ENCODE results near the gene DLG3. TPM values are rescaled to one million over a fixed set of nuclear protein-coding genes. Genes with fewer than 3 reads are reported as not detected.

DLG3 gene
- total and polyA plus RNA-seq, 12 donors: 5.7 to 13.1 (median 10.4) TPM

DNA sequence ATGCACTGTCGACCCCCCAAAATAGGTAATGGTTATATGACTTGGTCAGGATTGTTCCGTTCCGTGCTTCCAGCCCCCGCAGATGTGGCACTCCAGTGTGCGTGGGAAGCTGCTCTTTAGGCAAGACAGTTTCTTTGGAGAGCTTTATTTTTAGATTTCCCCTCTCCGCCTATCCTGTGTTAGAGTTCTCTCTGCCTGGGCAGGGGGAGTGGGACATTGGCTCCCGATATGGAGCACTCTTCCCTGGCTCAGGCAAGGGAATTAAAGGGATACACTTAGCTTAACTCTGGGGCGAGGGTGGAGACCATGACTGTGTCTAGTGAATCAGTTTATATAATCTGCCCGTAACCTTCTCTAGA is 36.0 kb downstream of the DLG3 start:
- H3K4me3 ChIP-seq: peak overlapping the region in 7 of 10 donors; percentile 10 to 33 (median 30)
- peaks cover 2 to 52% (median 27%) of the 10 kb centered on the region in 9 donors for H3K4me1 ChIP-seq
- WGBS, 2 donors: 16 to 27% methylated on average over 9 of the region's 9 CpGs
- peak; percentile 26 to 41 for DNase-seq
- peaks cover 0 to 49% (median 0%) of the 10 kb centered on the region in 7 donors for H3K27me3 ChIP-seq
- intact Hi-C loops (cut with DNase I): loop anchor here in 2 of 10 donors (2.0 kb wide), 1 partner anchor 26 kb away; no protein-coding TSS in a partner anchor
- peak; percentile 86 to 93 (median 88) for ATAC-seq
- H3K9me3 ChIP-seq: no peaks in the 10 kb centered on the region
- H3K36me3 ChIP-seq: no peaks in the 10 kb centered on the region
- H3K27ac ChIP-seq: peak overlapping the region; percentile 54 to 83 (median 78)
- TF ChIP-seq, protein P1, sequence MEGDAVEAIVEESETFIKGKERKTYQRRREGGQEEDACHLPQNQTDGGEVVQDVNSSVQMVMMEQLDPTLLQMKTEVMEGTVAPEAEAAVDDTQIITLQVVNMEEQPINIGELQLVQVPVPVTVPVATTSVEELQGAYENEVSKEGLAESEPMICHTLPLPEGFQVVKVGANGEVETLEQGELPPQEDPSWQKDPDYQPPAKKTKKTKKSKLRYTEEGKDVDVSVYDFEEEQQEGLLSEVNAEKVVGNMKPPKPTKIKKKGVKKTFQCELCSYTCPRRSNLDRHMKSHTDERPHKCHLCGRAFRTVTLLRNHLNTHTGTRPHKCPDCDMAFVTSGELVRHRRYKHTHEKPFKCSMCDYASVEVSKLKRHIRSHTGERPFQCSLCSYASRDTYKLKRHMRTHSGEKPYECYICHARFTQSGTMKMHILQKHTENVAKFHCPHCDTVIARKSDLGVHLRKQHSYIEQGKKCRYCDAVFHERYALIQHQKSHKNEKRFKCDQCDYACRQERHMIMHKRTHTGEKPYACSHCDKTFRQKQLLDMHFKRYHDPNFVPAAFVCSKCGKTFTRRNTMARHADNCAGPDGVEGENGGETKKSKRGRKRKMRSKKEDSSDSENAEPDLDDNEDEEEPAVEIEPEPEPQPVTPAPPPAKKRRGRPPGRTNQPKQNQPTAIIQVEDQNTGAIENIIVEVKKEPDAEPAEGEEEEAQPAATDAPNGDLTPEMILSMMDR (IDR thresholded peaks at IDR 0.05): no peak

DNA sequence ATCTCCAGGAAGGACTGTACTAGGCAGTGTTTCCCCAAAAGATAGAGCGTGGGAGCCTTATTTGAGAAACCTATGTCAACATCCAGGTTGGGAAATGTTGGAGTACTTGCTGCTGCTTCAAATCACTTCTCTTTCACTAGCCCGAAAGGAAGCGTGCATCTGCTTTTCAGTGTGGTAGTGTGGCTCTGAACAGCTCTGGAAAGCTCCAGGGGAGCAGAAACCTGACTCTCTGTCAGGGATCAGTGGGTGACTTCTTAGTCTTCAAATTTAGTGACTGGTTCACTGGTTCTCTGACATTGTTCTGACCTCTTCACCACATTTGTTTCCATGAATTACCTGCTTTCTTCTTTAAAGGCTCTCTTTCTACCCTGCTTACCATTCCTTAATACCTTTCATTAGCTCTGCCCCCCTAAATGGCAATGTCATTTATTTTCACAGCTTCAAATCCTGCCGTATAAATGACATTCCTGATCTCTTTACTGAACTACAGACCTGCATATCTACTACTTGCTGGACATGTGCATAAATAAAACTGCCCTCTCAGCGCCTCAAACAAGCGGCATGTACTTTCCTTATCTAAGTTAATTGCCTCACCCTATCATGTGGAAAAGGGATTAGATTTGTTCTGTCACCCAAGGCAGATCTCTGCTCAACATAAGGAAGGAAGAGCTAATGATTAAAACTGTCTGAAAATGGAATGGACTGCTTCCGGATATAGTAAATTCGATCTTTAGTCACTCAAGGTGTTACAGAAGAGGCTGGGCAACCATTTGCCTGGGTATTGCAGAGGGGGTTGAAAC is 37.0 kb downstream of the DLG3 start:
- H3K27me3 ChIP-seq: peaks cover 0 to 46% (median 0%) of the 10 kb centered on the region in 7 donors
- peak overlapping the region; percentile 54 to 83 (median 78) for H3K27ac ChIP-seq
- H3K9me3 ChIP-seq: no peaks in the 10 kb centered on the region
- no peak for DNase-seq
- H3K4me3 ChIP-seq: no peak overlapping the region
- peaks cover 0 to 2% (median 0%) of the 10 kb centered on the region in 9 donors for H3K36me3 ChIP-seq
- TF ChIP-seq, protein P1 (IDR thresholded peaks at IDR 0.05): no peak
- intact Hi-C loops (cut with DNase I): loop anchor here in 2 of 10 donors (2.0 kb wide), 1 partner anchor 27 kb away; no protein-coding TSS in a partner anchor
- WGBS, 2 donors: 36 to 51% methylated on average over 8 of the region's 8 CpGs
- peak in 3 of 8 donors; percentile 32 to 38 (median 33) for ATAC-seq
- H3K4me1 ChIP-seq: peaks cover 2 to 52% (median 27%) of the 10 kb centered on the region in 9 donors

DNA sequence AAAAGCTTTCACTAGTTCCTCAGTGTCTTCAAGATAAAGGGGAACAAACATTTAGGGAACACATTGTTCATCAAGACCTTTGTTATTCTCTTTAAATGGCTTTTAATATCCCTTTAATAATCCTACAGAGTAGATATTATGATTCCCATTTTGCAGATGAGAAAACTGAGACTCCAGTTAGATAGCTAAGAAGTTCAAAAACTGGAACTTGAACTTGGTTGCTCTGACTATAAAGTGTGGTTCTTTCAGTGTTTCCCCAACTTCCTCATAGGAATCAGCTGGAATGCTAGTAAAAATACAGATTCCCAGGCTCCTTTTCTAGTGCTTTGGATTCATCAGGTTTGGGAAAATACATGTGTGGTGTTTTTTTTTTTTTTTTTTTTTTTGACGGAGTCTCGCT is 37.7 kb downstream of the DLG3 start:
- DNase-seq (no peak), ATAC-seq (no peak)
- Histone ChIP-seq H3K36me3 (peaks cover 0 to 7% (median 0%) of the 10 kb centered on the region in 9 donors), H3K27me3 (peaks cover 0 to 44% (median 0%) of the 10 kb centered on the region in 7 donors), H3K4me3 (no peak overlapping the region), H3K4me1 (peaks cover 2 to 49% (median 24%) of the 10 kb centered on the region in 9 donors), H3K9me3 (no peaks in the 10 kb centered on the region), H3K27ac (peak overlapping the region in 5 of 10 donors; percentile 57 to 83 (median 78))
- 90% methylated on average over 2 of the region's 2 CpGs; no CpG with 5 or more reads in 1 of the 2 donors for WGBS, 2 donors
- TF ChIP-seq, protein P1 (IDR thresholded peaks at IDR 0.05): no peak
- intact Hi-C loops (cut with DNase I): no loop called here

DNA sequence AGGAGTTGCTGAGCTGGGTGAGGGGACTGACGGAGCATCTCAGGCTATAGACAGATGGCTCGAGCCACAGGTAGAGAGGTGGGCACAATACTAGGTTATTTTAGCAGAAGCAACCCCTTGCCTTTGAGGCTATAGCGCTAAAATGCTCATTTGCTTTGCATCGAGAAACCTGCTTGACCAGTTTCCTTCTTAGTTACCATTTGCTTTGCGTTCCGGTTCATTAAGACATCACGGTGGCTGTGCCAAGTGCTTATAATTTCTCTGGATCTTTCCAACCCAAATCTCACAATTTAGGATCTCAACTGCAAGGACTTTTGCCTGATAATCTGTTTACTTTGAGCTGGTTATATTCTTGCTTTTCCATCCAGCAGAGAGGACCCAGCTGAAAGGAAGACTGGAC is 40.8 kb downstream of the DLG3 start:
- TF ChIP-seq, protein P1 (IDR thresholded peaks at IDR 0.05): no peak
- Histone ChIP-seq H3K4me1 (peaks cover 0 to 18% (median 5%) of the 10 kb centered on the region in 9 donors), H3K4me3 (no peak overlapping the region), H3K9me3 (no peaks in the 10 kb centered on the region), H3K27me3 (peaks cover 0 to 23% (median 0%) of the 10 kb centered on the region in 7 donors), H3K27ac (no peak overlapping the region), H3K36me3 (peaks cover 0 to 8% (median 0%) of the 10 kb centered on the region in 9 donors)
- ATAC-seq (no peak), DNase-seq (no peak)
- 96 to 98% methylated on average over 7 of the region's 7 CpGs for WGBS, 2 donors
- intact Hi-C loops (cut with DNase I): no loop called here

Measured in heart right ventricle (tissue), 16 donors.